Uterus (tissue), 2 donors: ENCODE measurements around the gene ZNF492.

Source experiments
- POLR2A ChIP-seq, 2 donors: fragments of 450-650 bp; IDR thresholded peaks; one replicate each; pipeline ENCODE4 v1.6.1; 2016; ENCODE audit warnings: antibody characterized with exemption in 2 of 2, mild to moderate bottlenecking in 1 of 2, moderate library complexity in 1 of 2
- TF ChIP-seq, protein P1 (sequence below), 4 experiments: fragments of 200-600 bp in 2 of 4; fragments of 450-650 bp in 2 of 4; sonication (generic) in 2 of 4; IDR thresholded peaks; one replicate each; pipeline ENCODE4 v1.5.1; 2016 to 2019; ENCODE audit warnings: antibody characterized with exemption in 4 of 4, mild to moderate bottlenecking in 2 of 4, moderate library complexity in 1 of 4

DNA sequence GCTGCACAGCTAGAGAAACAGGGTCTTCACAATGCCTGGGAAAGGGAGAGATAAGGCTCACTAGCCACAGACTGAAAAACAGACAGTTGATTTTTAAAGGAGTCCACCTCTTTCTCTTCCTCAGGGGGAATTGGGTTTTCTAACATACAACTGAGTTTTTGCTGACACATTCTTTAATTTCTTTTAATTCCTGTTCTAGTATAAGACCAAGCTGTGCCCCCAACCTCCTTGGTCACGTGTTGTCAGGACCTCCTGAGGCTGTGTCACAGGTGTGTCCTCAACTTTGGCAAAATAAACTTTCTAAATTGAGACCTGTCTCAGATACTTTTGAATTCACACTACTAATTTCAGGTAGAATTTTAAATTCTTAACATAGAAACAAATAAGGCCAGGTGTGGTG, 12.1 kb upstream of the ZNF492 start:
- TF ChIP-seq, protein P1, sequence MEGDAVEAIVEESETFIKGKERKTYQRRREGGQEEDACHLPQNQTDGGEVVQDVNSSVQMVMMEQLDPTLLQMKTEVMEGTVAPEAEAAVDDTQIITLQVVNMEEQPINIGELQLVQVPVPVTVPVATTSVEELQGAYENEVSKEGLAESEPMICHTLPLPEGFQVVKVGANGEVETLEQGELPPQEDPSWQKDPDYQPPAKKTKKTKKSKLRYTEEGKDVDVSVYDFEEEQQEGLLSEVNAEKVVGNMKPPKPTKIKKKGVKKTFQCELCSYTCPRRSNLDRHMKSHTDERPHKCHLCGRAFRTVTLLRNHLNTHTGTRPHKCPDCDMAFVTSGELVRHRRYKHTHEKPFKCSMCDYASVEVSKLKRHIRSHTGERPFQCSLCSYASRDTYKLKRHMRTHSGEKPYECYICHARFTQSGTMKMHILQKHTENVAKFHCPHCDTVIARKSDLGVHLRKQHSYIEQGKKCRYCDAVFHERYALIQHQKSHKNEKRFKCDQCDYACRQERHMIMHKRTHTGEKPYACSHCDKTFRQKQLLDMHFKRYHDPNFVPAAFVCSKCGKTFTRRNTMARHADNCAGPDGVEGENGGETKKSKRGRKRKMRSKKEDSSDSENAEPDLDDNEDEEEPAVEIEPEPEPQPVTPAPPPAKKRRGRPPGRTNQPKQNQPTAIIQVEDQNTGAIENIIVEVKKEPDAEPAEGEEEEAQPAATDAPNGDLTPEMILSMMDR (IDR thresholded peaks at IDR 0.05), result no peak
- TF ChIP-seq POLR2A (IDR thresholded peaks at IDR 0.05), result no peak
